ENCODE measurements around the gene SRMS.

DNA sequence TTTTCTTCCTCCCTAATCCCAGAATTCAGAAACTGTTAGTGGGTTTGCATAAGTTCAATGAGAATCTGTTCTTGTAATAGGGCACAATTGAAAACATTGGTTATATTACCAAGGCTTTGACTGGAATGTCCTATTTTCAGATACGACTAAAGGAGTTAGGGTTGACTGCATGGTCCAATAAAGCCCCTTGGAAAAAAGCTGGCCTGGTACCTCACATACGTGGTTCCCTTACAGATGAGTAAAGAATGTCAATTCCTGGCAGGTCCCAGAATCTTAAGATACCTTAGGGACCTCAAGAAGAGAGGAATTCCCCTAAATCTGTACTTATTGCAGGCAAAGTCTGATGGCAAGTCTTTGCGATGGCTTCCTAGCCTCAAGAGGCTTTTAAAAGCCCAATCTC lies 22.4 kb downstream of the SRMS start:
- TF ChIP-seq, protein P1, sequence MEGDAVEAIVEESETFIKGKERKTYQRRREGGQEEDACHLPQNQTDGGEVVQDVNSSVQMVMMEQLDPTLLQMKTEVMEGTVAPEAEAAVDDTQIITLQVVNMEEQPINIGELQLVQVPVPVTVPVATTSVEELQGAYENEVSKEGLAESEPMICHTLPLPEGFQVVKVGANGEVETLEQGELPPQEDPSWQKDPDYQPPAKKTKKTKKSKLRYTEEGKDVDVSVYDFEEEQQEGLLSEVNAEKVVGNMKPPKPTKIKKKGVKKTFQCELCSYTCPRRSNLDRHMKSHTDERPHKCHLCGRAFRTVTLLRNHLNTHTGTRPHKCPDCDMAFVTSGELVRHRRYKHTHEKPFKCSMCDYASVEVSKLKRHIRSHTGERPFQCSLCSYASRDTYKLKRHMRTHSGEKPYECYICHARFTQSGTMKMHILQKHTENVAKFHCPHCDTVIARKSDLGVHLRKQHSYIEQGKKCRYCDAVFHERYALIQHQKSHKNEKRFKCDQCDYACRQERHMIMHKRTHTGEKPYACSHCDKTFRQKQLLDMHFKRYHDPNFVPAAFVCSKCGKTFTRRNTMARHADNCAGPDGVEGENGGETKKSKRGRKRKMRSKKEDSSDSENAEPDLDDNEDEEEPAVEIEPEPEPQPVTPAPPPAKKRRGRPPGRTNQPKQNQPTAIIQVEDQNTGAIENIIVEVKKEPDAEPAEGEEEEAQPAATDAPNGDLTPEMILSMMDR (IDR thresholded peaks at IDR 0.05), result no peak
- TF ChIP-seq POLR2A (IDR thresholded peaks at IDR 0.05), result no peak
